ENCODE measurements around the gene GHRL.

GHRL gene

DNA sequence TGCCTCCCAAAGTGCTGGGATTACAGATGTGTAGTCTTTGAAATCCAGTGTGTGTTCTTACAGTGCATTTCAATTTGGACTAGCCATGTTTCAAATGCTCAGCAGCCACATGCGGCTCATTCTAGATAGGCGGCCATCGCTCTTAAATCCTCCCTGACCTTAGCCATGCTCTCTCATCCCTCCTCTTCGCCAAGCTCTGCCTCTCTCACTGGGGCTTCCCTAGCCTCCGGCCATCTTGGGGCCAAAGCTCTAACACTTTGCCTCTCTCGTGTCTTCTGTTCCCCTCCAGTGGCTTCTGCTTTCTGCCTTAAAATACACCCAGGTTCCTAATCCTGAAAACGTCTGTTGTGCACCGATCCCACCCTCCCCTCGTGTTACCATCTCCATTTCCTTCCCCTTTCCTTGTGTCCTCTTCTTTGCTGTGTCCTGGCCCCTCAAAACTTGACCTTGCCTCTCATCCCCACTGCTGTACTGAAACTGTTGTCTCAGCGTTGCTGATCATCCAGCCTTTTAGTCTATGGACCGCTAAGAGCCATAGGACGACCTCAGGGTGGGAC lies 1.4 kb upstream of the GHRL start:
- Histone ChIP-seq H3K36me3 (ENCODE audit: control insufficient read depth, insufficient read depth, low read length) (peaks cover 12% of the 10 kb centered on the region), H3K4me3 (replicated peaks; ENCODE audit: low read depth, low read length) (no peak overlapping the region), H3K27me3 (replicated peaks; ENCODE audit: control insufficient read depth, insufficient read depth, low read length) (no peaks in the 10 kb centered on the region)
- DNase-seq (ENCODE audit: extremely low read depth, insufficient read length), result no peak
- TF ChIP-seq, protein P1, sequence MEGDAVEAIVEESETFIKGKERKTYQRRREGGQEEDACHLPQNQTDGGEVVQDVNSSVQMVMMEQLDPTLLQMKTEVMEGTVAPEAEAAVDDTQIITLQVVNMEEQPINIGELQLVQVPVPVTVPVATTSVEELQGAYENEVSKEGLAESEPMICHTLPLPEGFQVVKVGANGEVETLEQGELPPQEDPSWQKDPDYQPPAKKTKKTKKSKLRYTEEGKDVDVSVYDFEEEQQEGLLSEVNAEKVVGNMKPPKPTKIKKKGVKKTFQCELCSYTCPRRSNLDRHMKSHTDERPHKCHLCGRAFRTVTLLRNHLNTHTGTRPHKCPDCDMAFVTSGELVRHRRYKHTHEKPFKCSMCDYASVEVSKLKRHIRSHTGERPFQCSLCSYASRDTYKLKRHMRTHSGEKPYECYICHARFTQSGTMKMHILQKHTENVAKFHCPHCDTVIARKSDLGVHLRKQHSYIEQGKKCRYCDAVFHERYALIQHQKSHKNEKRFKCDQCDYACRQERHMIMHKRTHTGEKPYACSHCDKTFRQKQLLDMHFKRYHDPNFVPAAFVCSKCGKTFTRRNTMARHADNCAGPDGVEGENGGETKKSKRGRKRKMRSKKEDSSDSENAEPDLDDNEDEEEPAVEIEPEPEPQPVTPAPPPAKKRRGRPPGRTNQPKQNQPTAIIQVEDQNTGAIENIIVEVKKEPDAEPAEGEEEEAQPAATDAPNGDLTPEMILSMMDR (IDR thresholded peaks at IDR 0.05; ENCODE audit: insufficient read depth, low read length, poor library complexity, severe bottlenecking), result no peak

DNA sequence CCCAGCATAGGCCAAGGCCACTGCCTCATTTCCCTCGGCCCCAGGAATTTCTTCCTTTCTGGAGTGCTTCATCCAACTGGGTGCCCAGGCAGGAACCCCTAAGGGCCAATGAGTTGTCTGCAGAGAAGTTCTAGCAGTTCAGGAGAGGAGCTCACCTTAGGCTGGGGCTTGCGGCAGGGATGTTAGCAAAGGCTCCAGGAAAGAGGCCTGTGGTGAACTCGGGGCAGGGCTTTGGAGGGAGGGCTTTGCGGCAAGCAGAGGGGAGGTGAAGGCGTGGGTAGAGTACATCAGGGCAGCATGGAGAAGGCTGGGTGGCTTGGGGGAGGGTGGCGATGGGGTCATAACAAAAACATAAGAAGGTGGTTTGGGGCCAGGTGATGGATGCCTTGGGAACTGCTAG lies 1.1 kb downstream of the GHRL start:
- H3K27me3 ChIP-seq (replicated peaks; ENCODE audit: control insufficient read depth, insufficient read depth, low read length), result no peaks in the 10 kb centered on the region
- peaks cover 23% of the 10 kb centered on the region for H3K36me3 ChIP-seq (ENCODE audit: control insufficient read depth, insufficient read depth, low read length)

DNA sequence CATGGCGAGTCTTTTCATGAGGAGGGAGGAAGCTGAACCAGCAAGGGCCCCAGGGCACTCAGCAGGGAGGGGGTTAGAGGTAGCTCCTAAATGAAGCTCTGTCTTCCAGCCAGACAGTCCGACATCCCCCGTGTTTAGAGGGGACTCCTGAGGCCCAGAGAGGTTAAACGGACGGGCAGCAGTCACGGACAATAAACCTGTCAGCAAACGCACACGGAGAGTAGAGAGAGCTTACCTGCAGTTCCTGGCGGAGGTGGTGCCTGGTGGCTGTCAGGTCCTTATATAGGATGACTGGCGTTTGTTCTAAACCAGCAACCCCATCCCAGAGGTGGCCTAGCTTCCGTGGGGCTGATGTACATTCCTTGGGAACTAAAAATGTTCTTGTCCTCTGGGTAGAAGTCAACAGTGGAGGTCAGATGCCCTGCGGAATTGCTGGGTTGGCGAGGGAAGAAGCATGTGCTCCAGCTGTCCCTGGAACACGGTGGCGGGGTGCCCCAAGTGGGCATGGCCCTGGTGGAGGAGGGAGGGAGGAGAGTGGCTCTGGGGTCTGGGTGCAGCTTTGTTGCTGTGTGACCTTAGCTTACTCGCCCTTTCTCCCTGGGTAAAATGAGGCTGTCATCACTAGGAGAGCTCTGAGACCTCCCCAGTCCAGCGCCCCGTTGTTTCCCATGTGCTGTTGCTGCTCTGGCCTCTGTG lies 2.1 kb downstream of the GHRL start:
- no peaks in the 10 kb centered on the region for H3K27me3 ChIP-seq (replicated peaks; ENCODE audit: control insufficient read depth, insufficient read depth, low read length)
- DNase-seq (ENCODE audit: extremely low read depth, insufficient read length), result no peak
- H3K4me3 ChIP-seq (replicated peaks; ENCODE audit: low read depth, low read length), result no peak overlapping the region
- H3K36me3 ChIP-seq (ENCODE audit: control insufficient read depth, insufficient read depth, low read length), result peaks cover 21% of the 10 kb centered on the region
- TF ChIP-seq, protein P1 (IDR thresholded peaks at IDR 0.05; ENCODE audit: insufficient read depth, low read length, poor library complexity, severe bottlenecking), result no peak

More for the DNA sequence above, 1.1 kb downstream of the GHRL start:
- DNase-seq (ENCODE audit: extremely low read depth, insufficient read length), result no peak
- H3K4me3 ChIP-seq (replicated peaks; ENCODE audit: low read depth, low read length), result no peak overlapping the region
- TF ChIP-seq, protein P1 (IDR thresholded peaks at IDR 0.05; ENCODE audit: insufficient read depth, low read length, poor library complexity, severe bottlenecking), result no peak

DNA sequence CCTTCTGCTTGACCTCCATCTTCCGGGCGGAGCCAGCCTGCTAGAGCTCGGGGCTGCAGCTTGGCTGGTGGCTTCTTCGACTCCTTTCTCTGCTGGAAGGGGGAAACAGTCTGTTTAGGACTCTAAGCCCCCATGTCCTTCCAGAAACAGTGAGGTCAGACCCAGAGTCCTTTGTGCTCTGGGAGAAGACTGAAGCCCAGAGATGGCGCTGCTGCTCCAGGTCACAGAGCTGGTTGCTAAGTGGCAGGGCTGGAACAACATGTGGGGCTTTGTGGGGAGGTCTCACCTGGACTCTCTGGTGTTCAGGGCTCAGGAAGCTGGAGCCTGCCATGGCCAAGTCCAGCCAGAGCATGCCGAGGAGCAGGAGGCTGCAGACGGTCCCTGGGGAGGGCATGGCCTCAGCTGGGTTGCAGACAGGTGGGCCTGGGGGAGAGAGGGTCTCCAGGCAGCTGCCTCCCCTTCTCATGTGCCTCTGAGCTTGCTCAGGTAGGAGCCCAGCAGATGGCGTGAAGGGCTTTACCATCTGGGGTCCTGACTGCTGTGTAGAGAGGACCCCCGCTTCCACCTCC lies 2.9 kb downstream of the GHRL start:
- H3K27me3 ChIP-seq (replicated peaks; ENCODE audit: control insufficient read depth, insufficient read depth, low read length), result no peaks in the 10 kb centered on the region
- H3K36me3 ChIP-seq (ENCODE audit: control insufficient read depth, insufficient read depth, low read length), result peaks cover 21% of the 10 kb centered on the region

DNA sequence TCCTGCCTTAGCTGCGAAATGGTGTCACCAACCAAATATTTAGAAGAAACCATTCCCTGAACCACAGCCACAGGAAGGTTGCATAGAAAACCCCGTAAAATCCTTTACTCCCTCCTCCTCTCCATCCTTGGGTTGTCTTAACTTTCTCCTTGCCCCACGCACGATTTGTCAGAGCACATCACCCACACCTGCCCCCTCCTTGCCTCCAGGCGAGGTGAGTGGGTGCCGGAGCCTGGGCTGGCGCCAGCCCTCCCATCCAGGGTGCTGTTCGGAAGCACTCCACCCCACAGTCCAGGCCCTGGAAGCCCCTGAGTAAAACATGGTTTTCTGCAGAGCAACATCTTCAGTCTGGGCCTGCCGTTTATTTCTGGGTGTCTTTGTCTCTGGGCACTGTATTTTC lies 3.7 kb downstream of the GHRL start:
- DNase-seq (ENCODE audit: extremely low read depth, insufficient read length), result no peak
- Histone ChIP-seq H3K4me3 (replicated peaks; ENCODE audit: low read depth, low read length) (no peak overlapping the region), H3K27me3 (replicated peaks; ENCODE audit: control insufficient read depth, insufficient read depth, low read length) (no peaks in the 10 kb centered on the region), H3K36me3 (ENCODE audit: control insufficient read depth, insufficient read depth, low read length) (peaks cover 21% of the 10 kb centered on the region)
- TF ChIP-seq, protein P1 (IDR thresholded peaks at IDR 0.05; ENCODE audit: insufficient read depth, low read length, poor library complexity, severe bottlenecking), result no peak

More for the DNA sequence above, 2.9 kb downstream of the GHRL start:
- no peak for DNase-seq (ENCODE audit: extremely low read depth, insufficient read length)
- no peak overlapping the region for H3K4me3 ChIP-seq (replicated peaks; ENCODE audit: low read depth, low read length)
- TF ChIP-seq, protein P1 (IDR thresholded peaks at IDR 0.05; ENCODE audit: insufficient read depth, low read length, poor library complexity, severe bottlenecking), result no peak

Data from GM06990 (cell line).